ENCODE results near the gene SDK2.

DNA sequence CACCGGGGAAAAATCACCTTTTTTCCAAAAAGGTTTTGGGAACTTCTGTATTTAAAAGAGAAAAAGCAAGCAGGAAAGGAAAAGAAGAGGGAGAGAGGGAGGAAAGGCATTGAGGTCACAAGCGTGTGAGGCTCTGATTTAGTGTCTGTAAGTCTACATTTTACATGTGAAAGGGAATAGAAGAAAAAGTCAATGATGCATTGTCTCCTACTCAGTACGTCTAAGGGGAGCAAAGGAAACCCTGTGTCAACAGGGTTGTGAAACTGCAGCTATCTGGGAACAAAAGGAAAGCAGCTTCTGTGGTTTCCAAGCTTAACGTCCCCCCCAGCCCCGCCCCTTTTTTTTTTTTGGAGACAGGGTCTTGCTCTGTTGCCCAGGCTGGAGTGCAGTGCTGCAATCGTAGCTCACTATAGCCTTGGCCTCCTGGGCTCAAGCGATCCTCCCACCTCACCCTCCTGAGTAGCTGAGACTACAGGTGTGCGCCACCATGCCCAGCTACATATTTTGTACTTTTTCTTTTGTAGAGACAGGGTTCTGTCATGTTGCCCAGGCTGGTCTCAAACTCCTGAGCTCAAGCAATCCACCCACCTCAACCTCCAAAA is 330.6 kb downstream of the SDK2 start:
- TF ChIP-seq, protein P1, sequence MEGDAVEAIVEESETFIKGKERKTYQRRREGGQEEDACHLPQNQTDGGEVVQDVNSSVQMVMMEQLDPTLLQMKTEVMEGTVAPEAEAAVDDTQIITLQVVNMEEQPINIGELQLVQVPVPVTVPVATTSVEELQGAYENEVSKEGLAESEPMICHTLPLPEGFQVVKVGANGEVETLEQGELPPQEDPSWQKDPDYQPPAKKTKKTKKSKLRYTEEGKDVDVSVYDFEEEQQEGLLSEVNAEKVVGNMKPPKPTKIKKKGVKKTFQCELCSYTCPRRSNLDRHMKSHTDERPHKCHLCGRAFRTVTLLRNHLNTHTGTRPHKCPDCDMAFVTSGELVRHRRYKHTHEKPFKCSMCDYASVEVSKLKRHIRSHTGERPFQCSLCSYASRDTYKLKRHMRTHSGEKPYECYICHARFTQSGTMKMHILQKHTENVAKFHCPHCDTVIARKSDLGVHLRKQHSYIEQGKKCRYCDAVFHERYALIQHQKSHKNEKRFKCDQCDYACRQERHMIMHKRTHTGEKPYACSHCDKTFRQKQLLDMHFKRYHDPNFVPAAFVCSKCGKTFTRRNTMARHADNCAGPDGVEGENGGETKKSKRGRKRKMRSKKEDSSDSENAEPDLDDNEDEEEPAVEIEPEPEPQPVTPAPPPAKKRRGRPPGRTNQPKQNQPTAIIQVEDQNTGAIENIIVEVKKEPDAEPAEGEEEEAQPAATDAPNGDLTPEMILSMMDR (conservative IDR thresholded peaks at IDR 0.05 in 1 of 2, IDR thresholded peaks at IDR 0.05 in 1 of 2; ENCODE audit: extremely low read depth in 1 of 2, insufficient read depth in 1 of 2, low read depth in 1 of 2, low read length in 2 of 2), result no peak
- no peak for TF ChIP-seq EZH2 (IDR thresholded peaks at IDR 0.05; ENCODE audit: borderline replicate concordance, low read length)
